Stomach (tissue), 4 donors: Measurements from ENCODE around the gene BOD1L1.

ENCODE experiments used
- POLR2A ChIP-seq, 4 donors: fragments of 450-650 bp; IDR thresholded peaks; one replicate each; pipeline ENCODE4 v1.6.1; 2016; ENCODE audit warnings: antibody characterized with exemption in 4 of 4, control low read depth in 2 of 4, mild to moderate bottlenecking in 1 of 4, moderate library complexity in 1 of 4
- POLR2AphosphoS5 ChIP-seq, 3 donors: sonication (generic); formaldehyde crosslinking; IDR thresholded peaks; one replicate each; pipeline ENCODE4 v1.6.1; 2016; ENCODE audit warnings: antibody characterized with exemption in 3 of 3
- TF ChIP-seq, protein P1 (sequence below), 7 experiments: fragments of 450-650 bp in 4 of 7; fragments of 200-600 bp in 3 of 7; sonication (generic) in 3 of 7; IDR thresholded peaks; one replicate each; pipeline ENCODE4 v1.5.1; 2016 to 2019; ENCODE audit warnings: antibody characterized with exemption in 7 of 7, control low read depth in 2 of 7, mild to moderate bottlenecking in 1 of 7

DNA sequence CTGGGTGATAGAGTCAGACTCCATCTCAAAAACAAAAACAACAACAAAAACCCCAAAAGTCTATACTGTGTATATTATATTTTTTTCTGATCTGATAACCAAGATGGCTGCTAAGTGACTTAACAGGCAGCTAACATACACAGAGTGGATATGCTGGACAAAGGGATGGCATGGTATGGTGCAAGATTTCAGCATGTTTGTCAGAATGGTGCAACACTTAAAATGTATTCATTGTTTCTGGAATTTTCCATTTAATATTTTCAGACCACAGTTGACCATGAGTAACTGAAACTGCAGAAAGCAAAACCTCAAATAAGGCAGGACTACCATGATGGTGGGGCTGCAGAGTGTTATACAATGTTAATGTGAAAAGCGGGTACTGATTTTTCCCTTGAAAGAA is 6.1 kb upstream of the BOD1L1 start:
- no peak for TF ChIP-seq POLR2A (IDR thresholded peaks at IDR 0.05)
- TF ChIP-seq, protein P1, sequence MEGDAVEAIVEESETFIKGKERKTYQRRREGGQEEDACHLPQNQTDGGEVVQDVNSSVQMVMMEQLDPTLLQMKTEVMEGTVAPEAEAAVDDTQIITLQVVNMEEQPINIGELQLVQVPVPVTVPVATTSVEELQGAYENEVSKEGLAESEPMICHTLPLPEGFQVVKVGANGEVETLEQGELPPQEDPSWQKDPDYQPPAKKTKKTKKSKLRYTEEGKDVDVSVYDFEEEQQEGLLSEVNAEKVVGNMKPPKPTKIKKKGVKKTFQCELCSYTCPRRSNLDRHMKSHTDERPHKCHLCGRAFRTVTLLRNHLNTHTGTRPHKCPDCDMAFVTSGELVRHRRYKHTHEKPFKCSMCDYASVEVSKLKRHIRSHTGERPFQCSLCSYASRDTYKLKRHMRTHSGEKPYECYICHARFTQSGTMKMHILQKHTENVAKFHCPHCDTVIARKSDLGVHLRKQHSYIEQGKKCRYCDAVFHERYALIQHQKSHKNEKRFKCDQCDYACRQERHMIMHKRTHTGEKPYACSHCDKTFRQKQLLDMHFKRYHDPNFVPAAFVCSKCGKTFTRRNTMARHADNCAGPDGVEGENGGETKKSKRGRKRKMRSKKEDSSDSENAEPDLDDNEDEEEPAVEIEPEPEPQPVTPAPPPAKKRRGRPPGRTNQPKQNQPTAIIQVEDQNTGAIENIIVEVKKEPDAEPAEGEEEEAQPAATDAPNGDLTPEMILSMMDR (IDR thresholded peaks at IDR 0.05): no peak
- TF ChIP-seq POLR2AphosphoS5 (IDR thresholded peaks at IDR 0.05): no peak
